H1 (cell line): ENCODE data around the gene DDX51. TPM values are rescaled to one million over a fixed set of nuclear protein-coding genes. Genes with fewer than 3 reads are reported as not detected.

Experiments used
- SP2 ChIP-seq: IDR thresholded peaks from 2 replicates; pipeline ENCODE4 v1.6.1; 2012; ENCODE audit warnings: mild to moderate bottlenecking, low read length, inconsistent platforms
- polyA plus RNA-seq, 7 experiments: library from polyadenylated mRNA; depleted of rRNA in 3 of 7; stranded (reverse) in 5 of 7; unstranded in 2 of 7; fragments of >200 nt in 5 of 7; fragments of 200-250 nt in 2 of 7; gene quantifications; 1 replicate in 5 of 7; 2 replicates in 1 of 7; 4 replicates in 1 of 7; pipeline versions ENCODE4 v1.2.1 to v1.2.3, GENCODE V29; 2011 to 2013; ENCODE audit warnings: missing spikeins in 2 of 7, mixed read lengths in 2 of 7
- total RNA-seq: library from RNA; stranded (reverse); fragmentation: NEBNext Ultra II Directional; extraction: Animal tissue kit (Norgen Biotek cat#: 25700); gene quantifications from 2 replicates; pipeline ENCODE4 v1.2.1, GENCODE V29; 2021

DDX51 gene
- total and polyA plus RNA-seq, 2 of the 8 experiments (the other 6 are each of a cell fraction or from before 2014, with no cell fraction given): 11.2 to 24.4 TPM

DNA sequence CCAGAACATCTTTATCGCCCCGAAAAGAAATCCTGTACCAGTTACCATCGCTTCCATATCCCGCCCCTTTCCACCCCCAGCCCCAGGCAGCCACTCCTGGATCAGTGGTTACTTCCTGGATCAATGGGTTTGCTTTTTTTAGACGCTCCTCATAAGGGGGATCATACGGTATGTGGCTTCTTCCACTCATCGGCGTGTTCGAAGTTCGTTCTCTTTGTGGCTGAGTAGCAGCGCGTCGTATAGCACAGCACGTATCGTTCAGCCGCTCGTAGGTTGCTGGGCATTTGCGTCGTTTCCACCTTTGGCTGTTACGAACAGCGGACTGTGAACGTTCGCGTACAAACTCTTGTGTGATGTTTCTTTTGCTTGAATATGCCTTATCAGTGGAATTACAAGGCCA is 2.0 kb upstream of the DDX51 start (continued):
- TF ChIP-seq SP2: no peak
- TF ChIP-seq, all 59 proteins: peak for 0
